ENCODE data around the gene YIPF1. TPM values are rescaled to one million over a fixed set of nuclear protein-coding genes. Genes with fewer than 3 reads are reported as not detected.

The YIPF1 gene
- total RNA-seq, 2 experiments from 2014 or later, result 17.2 to 18.0 TPM

DNA sequence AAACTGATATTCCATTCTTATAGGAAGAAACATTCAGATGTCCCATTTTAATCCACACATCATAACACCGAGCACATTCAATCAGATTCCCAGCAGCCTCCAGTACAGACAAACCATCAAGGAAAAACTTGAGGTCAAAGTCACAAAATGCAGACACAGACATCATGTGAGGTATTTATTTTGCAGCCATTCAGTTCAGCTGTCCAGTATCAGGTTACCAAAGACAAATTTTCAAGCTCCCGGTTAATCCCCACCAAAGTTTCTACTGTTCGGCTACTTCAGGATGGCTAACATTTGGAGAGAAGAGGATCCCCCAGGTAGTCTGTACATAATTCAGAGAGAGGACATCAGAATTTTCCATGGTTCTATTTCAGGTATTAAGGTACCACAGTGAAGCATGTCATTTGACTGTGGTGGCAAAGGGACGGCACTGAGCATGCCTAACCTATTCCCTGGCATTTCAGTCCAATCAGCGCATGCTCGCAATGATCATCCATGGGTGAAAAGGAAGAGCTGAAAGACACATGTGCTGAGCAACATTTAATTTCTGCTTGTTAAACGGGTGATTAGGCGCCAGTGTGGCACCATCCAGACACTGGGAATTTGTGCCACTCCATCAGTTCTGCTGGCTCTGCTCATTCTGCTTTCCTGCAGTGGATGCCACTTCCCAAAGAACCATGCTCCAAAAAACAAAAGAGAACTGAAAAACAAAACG is 37.9 kb downstream of the YIPF1 start:
- peaks cover 10% of the 10 kb centered on the region for H3K36me3 Mint-ChIP-seq
- H3K27me3 Mint-ChIP-seq, result peaks cover 4% of the 10 kb centered on the region
- CTCF ChIA-PET, result interaction anchor here (1.2 to 1.7 kb wide), 3 partner anchors 9 to 27 kb away, joined by 5 to 6 read pairs (median 5); no protein-coding TSS in a partner anchor

DNA sequence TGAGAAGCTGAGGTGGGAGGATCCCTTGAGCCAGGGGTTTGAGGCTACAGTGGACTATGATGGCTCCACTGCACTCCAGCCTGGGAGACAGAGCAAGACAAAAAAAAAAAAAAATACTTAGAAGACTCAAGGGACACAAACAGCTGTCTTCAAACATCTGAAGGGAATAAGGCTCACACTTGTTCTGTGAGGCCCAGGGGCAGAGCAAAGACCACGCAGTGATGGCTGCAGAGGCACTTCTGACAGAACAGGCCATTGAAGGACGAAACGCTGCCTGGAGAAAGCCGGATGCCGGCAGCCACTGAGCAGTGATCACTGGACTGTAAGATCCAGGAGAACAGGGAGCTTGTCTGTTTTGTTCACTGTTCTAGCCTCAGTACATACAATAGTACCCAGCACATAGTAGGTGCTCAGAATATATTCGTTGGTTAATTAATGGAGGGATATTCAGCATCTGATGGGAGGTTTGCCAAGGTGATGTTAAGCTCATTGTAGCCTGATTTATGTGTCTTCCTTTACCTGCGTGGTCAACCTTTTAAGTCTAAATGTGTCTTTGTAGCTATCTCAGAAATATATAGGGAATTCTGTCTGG is 39.4 kb downstream of the YIPF1 start:
- Mint-ChIP-seq H3K27me3 (peaks cover 6% of the 10 kb centered on the region), H3K4me3 (no peak overlapping the region), H3K36me3 (peaks cover 10% of the 10 kb centered on the region), H3K9me3 (ENCODE audit: low read depth) (no peaks in the 10 kb centered on the region), H3K27ac (no peak overlapping the region), H3K4me1 (no peaks in the 10 kb centered on the region)
- ATAC-seq (no peak), DNase-seq (no peak)
- CTCF ChIA-PET, result interaction anchor here (0.8 to 1.7 kb wide), 4 partner anchors 11 to 142 kb away, joined by 3 to 6 read pairs (median 4); no protein-coding TSS in a partner anchor

More for the DNA sequence above, 37.9 kb downstream of the YIPF1 start:
- no peak for DNase-seq
- Mint-ChIP-seq H3K4me3 (no peak overlapping the region), H3K4me1 (no peaks in the 10 kb centered on the region), H3K9me3 (ENCODE audit: low read depth) (no peaks in the 10 kb centered on the region), H3K27ac (no peak overlapping the region)
- ATAC-seq, result no peak

DNA sequence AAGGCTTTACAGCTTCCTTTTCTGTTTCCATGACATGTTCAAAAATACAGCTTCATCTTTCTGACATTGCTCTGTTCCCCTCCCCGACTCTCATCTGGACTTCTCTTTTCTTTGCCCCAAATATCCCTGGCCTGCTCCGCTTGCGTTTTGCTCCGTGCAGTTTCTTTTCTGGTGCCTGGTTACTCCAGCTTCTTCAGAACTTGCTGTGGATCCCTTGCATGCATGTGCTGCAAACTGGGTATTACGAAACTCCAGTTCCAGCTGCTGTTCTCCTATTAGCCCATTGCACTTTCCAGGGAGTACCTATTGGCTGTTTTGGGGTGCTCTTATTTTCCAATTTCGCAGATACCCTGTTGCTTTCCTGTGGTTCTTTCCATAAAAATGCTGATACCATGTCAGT is 41.6 kb downstream of the YIPF1 start:
- DNase-seq (no peak), ATAC-seq (no peak)
- H3K36me3 Mint-ChIP-seq, result peaks cover 10% of the 10 kb centered on the region
- CTCF ChIA-PET, result interaction anchor here (1.5 kb wide), 1 partner anchor 11 kb away, joined by 3 read pairs; no protein-coding TSS in a partner anchor
- H3K4me3 Mint-ChIP-seq, result no peak overlapping the region
- H3K27me3 Mint-ChIP-seq, result peaks cover 16% of the 10 kb centered on the region
- H3K9me3 Mint-ChIP-seq (ENCODE audit: low read depth), result no peaks in the 10 kb centered on the region
- no peaks in the 10 kb centered on the region for H3K4me1 Mint-ChIP-seq
- H3K27ac Mint-ChIP-seq, result no peak overlapping the region

DNA sequence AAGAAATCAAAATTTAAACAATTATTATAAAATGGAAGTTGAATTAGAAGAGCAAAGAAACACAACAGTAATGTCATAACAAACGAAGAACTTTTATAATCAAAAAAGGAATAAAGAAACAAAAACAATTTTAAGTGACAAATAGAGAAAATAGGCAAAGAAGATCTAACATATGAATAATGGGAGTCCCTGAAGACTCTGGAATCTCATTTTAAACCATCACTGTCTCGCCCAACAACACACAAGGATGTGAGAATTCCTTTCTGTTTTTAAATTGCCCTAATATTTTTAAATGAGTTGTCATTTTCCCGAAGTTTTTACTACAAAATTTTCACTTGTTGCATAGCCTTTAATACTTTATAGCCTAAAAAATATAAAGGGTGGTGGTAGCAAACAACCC is 47.2 kb downstream of the YIPF1 start:
- no peak overlapping the region for H3K27ac Mint-ChIP-seq
- ATAC-seq (no peak), DNase-seq (no peak)
- peaks cover 9% of the 10 kb centered on the region for H3K36me3 Mint-ChIP-seq
- peaks cover 8% of the 10 kb centered on the region for H3K9me3 Mint-ChIP-seq (ENCODE audit: low read depth)
- peaks cover 15% of the 10 kb centered on the region for H3K27me3 Mint-ChIP-seq
- no peak overlapping the region for H3K4me3 Mint-ChIP-seq
- H3K4me1 Mint-ChIP-seq, result peaks cover 9% of the 10 kb centered on the region
- CTCF ChIA-PET, result no interaction called here

DNA sequence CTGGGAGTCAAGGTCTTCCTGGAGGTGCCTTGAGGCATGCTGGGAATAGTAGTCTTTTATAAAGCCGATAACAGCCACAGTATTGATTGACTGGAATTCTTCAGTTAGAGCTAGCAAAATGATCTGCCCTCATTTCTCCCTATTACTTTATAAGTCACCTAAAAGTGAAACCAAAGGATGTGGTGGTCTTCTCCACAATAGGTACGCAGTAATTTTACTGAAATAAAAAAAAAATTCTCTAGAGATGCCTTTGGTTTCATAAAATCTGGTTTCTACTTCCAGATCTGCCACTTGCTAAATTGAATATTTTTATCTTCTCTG is 51.0 kb downstream of the YIPF1 start:
- H3K4me3 Mint-ChIP-seq, result peak overlapping the region; percentile 100
- peaks cover 24% of the 10 kb centered on the region for H3K36me3 Mint-ChIP-seq
- no peak for ATAC-seq
- no peak for DNase-seq
- peaks cover 8% of the 10 kb centered on the region for H3K9me3 Mint-ChIP-seq (ENCODE audit: low read depth)
- peak overlapping the region; percentile 97 for H3K27ac Mint-ChIP-seq
- CTCF ChIA-PET, result interaction anchor here (0.5 to 2.7 kb wide), 3 partner anchors 22 to 110 kb away, joined by 3 to 10 read pairs (median 4); no protein-coding TSS in a partner anchor
- H3K27me3 Mint-ChIP-seq, result peaks cover 4% of the 10 kb centered on the region
- H3K4me1 Mint-ChIP-seq, result peaks cover 28% of the 10 kb centered on the region

DNA sequence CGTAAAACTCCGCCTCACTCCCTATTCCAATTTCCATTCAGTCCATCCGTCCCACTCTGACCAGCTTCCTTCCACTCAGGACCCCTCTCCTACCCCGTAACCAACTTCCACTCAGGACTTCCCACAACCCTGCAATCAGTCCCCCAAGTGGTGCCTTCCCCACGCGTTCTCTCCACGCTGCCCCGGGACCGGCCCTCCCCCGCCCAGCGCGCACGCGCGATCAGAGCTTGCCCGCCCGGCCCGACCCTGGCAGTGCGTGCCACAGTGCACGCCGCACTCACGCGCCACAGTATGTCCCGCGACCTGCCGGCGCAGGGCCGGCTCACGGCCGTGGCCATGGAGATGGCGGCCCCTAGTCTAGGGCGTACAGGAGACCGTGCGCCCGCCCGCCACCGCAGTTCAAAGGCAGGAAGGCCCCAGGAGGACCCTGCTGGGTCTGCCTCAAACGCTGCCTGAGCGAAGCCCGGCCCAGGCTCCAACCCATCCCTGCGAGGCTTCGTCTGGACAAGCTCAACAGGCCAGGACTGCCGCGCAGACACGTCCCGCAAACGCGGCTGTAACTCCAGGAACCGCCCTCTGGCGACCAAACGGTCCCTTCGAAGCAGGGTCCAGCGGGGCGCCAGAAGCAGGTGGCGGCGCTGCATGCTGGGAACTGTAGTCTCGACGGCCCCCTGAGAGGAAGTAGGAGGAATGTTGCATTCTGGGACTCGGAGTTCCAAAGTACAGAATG is 51.5 kb downstream of the YIPF1 start, which contains the start of gene NDC1:
NDC1 (minus strand) TSS at position 373 of the 730 bp plus-strand sequence; CDS start at position 338, 35 bp downstream.
- DNase-seq (peak; percentile 94), ATAC-seq (peak; percentile 91)
- H3K9me3 Mint-ChIP-seq (ENCODE audit: low read depth), result peaks cover 8% of the 10 kb centered on the region
- CTCF ChIA-PET, result interaction anchor here (1.2 to 2.7 kb wide), 4 partner anchors 12 to 121 kb away, joined by 3 to 10 read pairs (median 6); no protein-coding TSS in a partner anchor
- H3K4me3 Mint-ChIP-seq, result peak within 1 kb of the TSS; percentile 100
- peak within 1 kb of the TSS; percentile 97 for H3K27ac Mint-ChIP-seq
- peaks cover 28% of the 10 kb centered on the region for H3K4me1 Mint-ChIP-seq
- peaks cover 25% of the 10 kb centered on the region for H3K36me3 Mint-ChIP-seq
- peaks cover 2% of the 10 kb centered on the region for H3K27me3 Mint-ChIP-seq

DNA sequence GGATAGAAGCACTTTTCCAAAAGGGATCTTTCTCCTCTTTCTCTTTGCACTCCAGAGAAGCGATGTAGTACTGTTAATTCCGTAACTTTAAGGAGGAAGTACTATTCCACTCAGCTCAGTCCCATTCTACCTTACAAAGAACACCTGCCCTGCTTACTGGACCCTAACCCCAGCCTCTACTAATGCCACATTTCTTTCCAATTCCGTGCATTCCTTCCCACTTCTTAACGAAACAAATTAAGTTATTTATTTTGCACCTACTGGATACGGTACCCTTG is 52.0 kb downstream of the YIPF1 start:
- ATAC-seq (no peak), DNase-seq (no peak)
- CTCF ChIA-PET, result interaction anchor here (1.2 to 1.8 kb wide), 4 partner anchors 11 to 122 kb away, joined by 3 to 7 read pairs (median 6); no protein-coding TSS in a partner anchor
- Mint-ChIP-seq H3K4me3 (peak overlapping the region; percentile 100), H3K9me3 (ENCODE audit: low read depth) (peaks cover 7% of the 10 kb centered on the region), H3K4me1 (peaks cover 31% of the 10 kb centered on the region), H3K27ac (peak overlapping the region; percentile 97), H3K27me3 (peaks cover 2% of the 10 kb centered on the region), H3K36me3 (peaks cover 24% of the 10 kb centered on the region)

DNA sequence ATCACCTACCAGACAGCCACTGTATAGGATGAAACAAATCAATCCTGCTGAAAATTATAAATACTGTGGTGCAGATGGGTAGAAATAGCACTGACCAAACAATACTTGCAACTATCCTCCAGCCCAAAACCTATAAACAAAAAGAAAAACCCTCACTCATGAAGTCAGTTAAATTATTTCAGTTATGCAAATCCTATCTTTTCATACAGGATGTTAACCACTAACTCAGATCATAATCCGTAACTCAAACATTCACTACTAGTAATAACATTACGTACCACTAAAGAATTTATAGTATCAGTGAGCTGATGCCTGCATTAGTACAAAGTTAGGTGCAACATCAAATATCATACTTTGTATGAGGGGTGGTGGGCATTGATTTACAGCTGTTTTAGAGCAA is 54.1 kb downstream of the YIPF1 start:
- no peak for ATAC-seq
- H3K27me3 Mint-ChIP-seq, result no peaks in the 10 kb centered on the region
- no peak overlapping the region for H3K27ac Mint-ChIP-seq
- H3K4me1 Mint-ChIP-seq, result peaks cover 31% of the 10 kb centered on the region
- CTCF ChIA-PET, result interaction anchor here (1.0 to 1.5 kb wide), 3 partner anchors 51 to 124 kb away, joined by 3 read pairs; no protein-coding TSS in a partner anchor
- no peak for DNase-seq
- no peaks in the 10 kb centered on the region for H3K9me3 Mint-ChIP-seq (ENCODE audit: low read depth)
- H3K4me3 Mint-ChIP-seq, result no peak overlapping the region
- H3K36me3 Mint-ChIP-seq, result peaks cover 22% of the 10 kb centered on the region

DNA sequence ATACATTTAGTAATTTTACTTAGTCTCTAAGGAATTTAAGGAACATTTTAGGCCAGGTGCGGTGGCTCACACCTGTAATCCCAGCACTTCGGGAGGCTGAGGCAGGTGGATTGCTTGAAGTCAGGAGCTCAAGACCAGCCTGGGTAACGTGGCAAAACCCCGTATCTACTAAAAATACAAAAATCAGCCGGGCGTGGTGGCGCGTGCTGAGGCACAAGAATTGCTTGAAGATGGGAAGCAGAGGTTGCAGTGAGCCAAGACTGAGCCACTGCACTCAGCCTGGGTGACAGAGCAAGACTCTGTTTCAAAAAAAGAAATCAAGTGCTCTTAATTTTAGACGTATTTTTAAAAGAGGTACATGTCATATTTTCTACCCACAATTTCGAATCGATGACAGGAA is 54.8 kb downstream of the YIPF1 start:
- Mint-ChIP-seq H3K36me3 (peaks cover 26% of the 10 kb centered on the region), H3K27ac (no peak overlapping the region), H3K9me3 (ENCODE audit: low read depth) (no peaks in the 10 kb centered on the region), H3K4me1 (peaks cover 31% of the 10 kb centered on the region), H3K4me3 (no peak overlapping the region), H3K27me3 (no peaks in the 10 kb centered on the region)
- CTCF ChIA-PET, result interaction anchor here (1.0 to 1.1 kb wide), 2 partner anchors 50 to 60 kb away, joined by 3 read pairs; no protein-coding TSS in a partner anchor
- ATAC-seq (no peak), DNase-seq (no peak)

DNA sequence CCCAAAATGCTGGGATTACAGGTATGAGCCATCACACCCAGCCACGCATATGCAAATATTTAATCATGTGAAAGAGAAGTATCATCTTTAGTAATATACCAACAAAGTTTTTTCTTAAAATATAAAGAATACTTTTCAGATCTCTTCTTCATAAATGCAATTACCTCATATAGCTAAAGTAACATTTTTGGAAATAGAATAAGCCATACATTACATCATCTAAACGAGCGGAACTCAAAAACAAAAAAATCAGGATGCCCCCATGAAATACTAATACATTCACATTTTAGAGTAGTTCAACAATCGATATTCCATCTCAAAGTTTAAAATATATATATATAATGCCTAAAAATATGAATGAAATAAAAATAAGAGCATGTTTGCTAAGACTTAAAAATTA is 56.2 kb downstream of the YIPF1 start:
- no peak overlapping the region for H3K27ac Mint-ChIP-seq
- CTCF ChIA-PET, result interaction anchor here (1.1 to 1.2 kb wide), 2 partner anchors 11 to 27 kb away, joined by 3 to 4 read pairs; no protein-coding TSS in a partner anchor
- no peak for DNase-seq

DNA sequence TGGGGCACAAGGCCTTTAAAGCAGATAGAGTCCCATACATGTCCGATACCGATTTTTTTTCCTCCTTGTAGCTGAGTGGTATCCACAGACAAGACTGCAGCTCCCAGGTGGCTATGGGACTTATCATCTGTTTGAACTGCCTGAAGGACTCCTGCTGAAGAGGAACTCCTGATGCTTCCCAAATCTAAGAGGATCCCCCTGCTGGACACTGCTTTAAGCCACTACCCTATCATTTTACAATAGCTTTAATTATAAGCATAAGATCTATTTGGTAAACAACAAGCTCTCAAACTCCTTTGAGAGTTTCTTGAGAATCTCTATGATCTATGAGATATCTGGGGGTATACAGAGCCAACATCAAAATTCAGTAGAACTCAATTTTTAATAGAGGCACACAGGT is 63.2 kb downstream of the YIPF1 start:
- peaks cover 39% of the 10 kb centered on the region for H3K36me3 Mint-ChIP-seq
- H3K27ac Mint-ChIP-seq, result no peak overlapping the region
- DNase-seq (no peak), ATAC-seq (no peak)
- H3K9me3 Mint-ChIP-seq (ENCODE audit: low read depth), result no peaks in the 10 kb centered on the region
- H3K4me1 Mint-ChIP-seq, result no peaks in the 10 kb centered on the region
- H3K27me3 Mint-ChIP-seq, result no peaks in the 10 kb centered on the region
- H3K4me3 Mint-ChIP-seq, result no peak overlapping the region
- CTCF ChIA-PET, result interaction anchor here (1.5 to 2.0 kb wide), 2 partner anchors 11 to 32 kb away, joined by 4 to 5 read pairs; partner anchors contain the start of gene NDC1

More for the DNA sequence above, 56.2 kb downstream of the YIPF1 start:
- Mint-ChIP-seq H3K36me3 (peaks cover 35% of the 10 kb centered on the region), H3K27me3 (no peaks in the 10 kb centered on the region), H3K9me3 (ENCODE audit: low read depth) (no peaks in the 10 kb centered on the region), H3K4me3 (no peak overlapping the region), H3K4me1 (peaks cover 24% of the 10 kb centered on the region)
- ATAC-seq, result no peak

DNA sequence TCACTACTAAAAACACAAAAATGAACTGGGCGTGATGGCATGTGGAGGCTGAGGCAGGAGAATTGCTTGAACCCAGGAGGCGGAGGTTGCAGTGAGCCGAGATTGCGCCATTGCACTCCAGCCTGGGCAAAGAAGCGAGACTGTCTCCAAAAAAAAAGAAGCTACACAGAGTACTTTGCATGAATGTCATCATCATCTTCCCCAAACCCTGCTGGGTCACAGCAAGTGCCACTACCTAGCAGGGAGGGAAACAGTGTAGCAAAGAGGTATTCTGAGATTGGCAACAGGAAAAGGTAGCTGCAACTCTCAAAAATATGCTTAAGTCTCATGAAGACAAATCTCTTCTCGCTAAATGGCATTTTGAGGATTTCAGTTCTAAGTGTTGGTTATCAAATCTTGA is 64.3 kb downstream of the YIPF1 start:
- no peak overlapping the region for H3K4me3 Mint-ChIP-seq
- ATAC-seq, result no peak
- no peaks in the 10 kb centered on the region for H3K27me3 Mint-ChIP-seq
- DNase-seq, result no peak
- CTCF ChIA-PET, result interaction anchor here (1.5 to 2.0 kb wide), 3 partner anchors 12 to 33 kb away, joined by 3 to 5 read pairs (median 4); partner anchors contain the start of gene NDC1
- no peak overlapping the region for H3K27ac Mint-ChIP-seq
- H3K9me3 Mint-ChIP-seq (ENCODE audit: low read depth), result no peaks in the 10 kb centered on the region
- H3K4me1 Mint-ChIP-seq, result no peaks in the 10 kb centered on the region
- H3K36me3 Mint-ChIP-seq, result peaks cover 39% of the 10 kb centered on the region

DNA sequence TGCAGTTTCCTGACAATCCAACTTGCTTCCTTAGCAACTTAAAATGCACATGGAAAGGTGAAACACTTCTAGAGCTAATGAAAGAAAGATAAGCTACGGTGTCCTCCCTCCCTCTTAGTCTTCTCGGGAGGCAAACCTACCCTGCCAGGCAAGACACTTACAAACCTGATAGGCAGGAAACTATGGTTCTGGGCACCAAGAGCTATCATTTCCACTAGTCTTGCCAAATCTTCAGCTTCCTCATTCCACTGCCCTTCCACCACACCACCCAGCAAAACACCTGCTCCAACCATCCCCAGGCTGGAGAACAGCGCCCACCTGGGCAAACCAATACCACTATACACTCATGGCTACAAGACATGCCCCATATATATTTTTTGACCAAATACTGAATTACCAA is 66.7 kb downstream of the YIPF1 start:
- no peak overlapping the region for H3K27ac Mint-ChIP-seq
- peaks cover 48% of the 10 kb centered on the region for H3K36me3 Mint-ChIP-seq
- no peaks in the 10 kb centered on the region for H3K27me3 Mint-ChIP-seq
- H3K9me3 Mint-ChIP-seq (ENCODE audit: low read depth), result no peaks in the 10 kb centered on the region
- peaks cover 4% of the 10 kb centered on the region for H3K4me1 Mint-ChIP-seq
- CTCF ChIA-PET, result interaction anchor here (1.0 kb wide), 1 partner anchor 11 kb away, joined by 3 read pairs; no protein-coding TSS in a partner anchor
- no peak for DNase-seq
- ATAC-seq, result no peak
- H3K4me3 Mint-ChIP-seq, result no peak overlapping the region

Data from activated CD8-positive, alpha-beta memory T cell treated with anti-CD3 and anti-CD28 coated beads, Interleukin-2, amount 10 ng/mL, durations not matched to agents 7 days and 5 days (primary cell).